Putamen (tissue), 1 donor: ENCODE data around the gene DMXL1.
"Not testable (repeated sequence)": the region's sequence is repeated elsewhere in the genome, so short reads cannot be mapped to it uniquely, and the experiment has no call there.

Experiments used
- DNase-seq: peaks from one replicate; pipeline ENCODE4 v3.0.0-alpha.2; 2016; ENCODE audit warnings: low spot score

The DMXL1 gene

DNA sequence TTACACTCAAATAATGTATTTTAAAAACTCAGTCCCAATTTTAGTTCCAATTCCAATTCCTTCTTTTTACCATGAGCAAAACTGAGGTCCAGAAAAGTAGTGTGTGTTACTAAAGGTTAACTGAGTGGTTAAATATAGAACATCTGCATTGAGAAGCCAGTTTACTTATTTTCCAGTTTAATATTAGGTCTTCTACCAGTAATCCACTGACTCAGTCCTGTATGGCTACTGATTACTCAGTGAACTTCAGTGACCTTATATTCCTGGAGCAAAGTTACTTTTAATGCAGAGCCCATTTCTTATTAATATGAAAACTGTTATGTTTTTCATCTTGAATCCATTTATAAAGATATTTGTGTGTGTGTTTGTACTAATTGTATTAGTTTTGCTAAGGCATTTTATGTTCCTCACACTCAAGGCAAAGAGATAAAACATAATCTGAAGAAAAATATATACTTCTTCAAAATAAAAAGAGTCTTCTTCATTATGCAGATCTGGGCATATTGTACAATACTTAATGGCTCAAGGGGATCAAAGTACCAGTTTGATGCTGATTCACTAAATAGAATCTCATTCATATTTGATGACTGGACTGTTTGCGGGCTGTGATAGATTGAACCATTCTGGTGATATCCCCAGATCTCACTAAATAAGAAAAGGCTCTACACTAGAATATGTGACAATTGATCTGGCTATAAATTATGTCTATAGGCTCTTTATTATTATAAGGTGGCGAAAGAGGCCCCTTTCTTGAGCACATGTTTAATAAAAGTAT is 60.8 kb downstream of the DMXL1 start:
- no peak for DNase-seq

DNA sequence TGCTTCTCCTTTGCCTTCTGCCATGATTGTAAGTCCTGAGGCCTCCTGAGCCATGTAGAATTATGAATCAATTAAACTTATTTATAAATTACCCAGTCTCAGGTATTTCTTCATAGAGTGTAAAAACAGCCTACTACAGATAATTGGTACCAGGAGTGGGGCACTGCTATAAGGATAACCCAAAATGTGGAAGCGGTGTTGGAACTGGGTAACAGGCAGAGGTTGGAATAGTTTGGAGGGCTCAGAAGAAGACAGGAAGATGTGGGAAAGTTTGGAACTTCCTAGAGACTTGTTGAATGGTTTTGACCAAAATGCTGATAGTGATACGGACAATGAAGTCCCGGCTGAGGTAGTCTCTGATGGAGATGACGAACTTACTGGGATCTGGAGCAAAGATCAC is 64.9 kb downstream of the DMXL1 start:
- not testable (repeated sequence) for DNase-seq

DNA sequence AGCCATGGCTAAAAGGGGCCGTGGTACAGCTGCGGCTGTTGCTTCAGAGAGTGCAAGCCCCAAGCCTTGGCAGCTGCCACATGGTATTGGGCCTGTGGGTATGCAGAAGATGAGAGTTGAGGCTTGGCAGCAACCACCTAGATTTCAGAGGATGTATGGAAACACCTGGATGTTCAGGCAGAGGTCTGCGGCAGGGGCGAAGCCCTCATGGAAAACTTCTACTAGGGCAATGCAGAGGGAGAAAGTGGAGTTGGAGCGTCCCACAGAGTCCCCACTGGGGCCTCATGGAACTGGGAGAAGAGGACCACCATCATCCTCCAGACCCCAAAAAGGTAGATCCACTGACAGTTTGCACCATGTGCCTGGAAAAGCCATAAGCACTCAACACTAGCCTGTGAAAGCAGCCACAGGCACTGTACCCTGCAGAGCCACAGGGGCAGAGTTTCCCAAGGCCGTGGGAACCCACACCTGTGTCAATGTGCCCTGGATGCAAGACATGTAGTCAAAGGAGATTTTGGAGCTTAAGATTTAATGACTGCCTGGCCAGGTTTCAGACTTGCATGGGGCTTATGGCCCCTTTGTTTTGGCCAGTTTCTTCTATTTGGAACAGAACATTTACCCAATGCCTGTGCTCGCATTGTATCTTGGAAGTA is 65.9 kb downstream of the DMXL1 start:
- no peak for DNase-seq

DNA sequence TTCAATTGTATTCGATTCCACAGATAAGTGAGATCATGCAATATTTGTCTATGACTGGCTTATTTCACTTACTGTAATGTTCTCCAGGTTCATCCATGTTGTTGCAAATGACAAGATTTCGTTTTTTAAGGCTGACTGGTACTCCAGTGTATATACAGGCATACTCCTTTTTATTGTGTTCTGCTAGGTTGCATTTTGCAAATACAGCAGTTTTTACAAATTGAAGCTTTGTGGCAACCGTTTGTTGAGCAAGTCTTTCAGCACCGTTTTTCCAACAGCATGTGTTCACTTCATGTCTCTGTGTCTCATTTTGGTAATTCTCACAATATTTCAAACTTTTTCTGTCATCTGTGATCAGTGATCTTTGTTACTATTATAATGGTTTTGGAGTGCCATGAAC is 82.7 kb downstream of the DMXL1 start:
- no peak for DNase-seq

DNA sequence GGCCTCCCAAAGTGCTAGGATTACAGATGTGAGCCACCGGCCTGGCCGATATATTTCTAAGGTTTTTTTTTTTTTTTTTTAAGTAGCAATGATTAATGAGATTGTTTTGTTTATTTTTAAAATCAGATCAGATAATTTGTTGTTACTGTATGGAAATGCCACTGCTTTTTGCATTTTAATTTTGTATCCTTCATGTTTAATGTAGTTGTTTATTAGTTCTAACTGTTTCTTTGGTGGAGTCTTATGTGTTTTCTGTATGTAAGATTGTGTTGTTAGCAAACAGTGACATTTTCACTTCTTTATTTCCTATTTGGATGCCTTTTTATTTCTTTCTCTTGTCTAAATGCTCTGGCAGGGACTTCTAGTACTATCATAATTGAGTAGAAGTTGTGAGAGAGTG is 87.3 kb downstream of the DMXL1 start:
- no peak for DNase-seq

DNA sequence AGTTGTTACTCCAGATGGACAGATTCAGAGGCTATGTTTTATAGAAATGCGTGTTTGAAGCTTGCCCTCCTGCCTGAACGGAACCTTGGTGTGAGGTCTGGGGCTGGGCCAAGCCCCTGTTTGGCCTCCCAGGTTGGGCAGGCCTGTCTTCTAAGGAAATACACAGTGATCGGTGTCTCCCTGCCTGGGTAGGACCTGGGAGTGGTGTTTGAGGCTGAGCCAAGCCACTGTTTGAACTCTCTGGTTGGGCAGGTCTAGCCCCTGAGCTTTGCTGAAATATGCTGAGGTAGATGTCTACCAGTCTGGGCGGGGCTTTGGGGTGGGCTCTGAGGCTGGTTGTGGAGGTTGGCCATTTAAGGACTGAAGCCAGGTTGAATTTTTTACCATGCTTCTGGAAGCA is 90.5 kb downstream of the DMXL1 start:
- DNase-seq: no peak

DNA sequence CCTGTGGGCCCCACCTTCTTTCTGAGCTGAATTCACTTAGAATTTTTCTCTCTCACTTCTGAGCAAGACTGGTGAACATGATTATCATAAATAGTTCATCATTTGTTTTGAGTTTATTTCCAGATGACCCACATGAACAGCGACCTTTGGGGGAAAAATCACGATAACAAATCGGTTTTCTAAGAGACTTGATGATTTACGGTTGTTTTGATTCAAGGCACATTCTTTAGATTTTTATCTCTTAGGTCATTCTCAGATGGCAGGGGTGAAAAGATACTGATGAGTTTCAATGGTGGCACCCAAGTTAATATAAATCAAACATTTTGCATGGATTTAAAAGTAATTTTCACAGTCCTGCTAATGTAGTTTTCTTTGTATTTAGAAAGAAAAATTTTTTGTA is 95.1 kb downstream of the DMXL1 start:
- DNase-seq: no peak

DNA sequence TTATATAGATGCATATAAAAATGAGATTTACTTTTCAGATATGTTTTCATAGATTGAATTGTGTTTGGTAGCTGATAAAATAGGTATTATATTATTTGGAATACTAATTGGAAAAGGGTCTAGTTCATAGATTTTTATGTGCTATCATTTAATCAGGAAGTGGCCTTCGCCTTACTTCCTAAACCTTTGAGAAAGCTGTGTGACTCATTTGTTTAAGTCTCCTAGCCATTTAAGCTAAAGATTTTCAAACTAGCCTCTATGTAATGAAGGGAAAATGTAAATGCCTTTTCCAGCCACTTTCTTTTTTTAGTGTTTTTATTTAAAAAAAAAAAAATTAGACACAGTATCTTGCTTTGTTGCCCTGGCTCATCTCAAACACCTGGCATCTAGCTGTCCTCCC is 97.5 kb downstream of the DMXL1 start:
- no peak for DNase-seq

DNA sequence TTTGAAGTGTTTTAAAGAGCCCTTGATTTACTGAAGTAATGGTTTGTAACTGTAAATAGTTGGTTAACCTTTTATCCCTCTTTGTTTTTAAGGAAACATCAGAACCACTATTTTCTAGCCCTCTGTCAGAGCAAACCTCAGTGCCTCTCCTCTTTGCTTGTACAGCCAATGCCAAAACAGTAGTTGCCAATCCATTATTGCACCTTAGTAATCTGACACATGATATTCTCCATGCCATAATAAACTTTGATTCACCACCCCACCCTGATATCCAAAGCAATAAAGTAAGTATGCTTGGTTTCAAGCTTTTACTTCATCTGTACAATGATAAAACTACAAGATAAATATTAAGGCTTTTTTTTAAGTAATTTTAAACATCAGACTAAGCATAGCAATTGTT is 100.8 kb downstream of the DMXL1 start:
- no peak for DNase-seq

DNA sequence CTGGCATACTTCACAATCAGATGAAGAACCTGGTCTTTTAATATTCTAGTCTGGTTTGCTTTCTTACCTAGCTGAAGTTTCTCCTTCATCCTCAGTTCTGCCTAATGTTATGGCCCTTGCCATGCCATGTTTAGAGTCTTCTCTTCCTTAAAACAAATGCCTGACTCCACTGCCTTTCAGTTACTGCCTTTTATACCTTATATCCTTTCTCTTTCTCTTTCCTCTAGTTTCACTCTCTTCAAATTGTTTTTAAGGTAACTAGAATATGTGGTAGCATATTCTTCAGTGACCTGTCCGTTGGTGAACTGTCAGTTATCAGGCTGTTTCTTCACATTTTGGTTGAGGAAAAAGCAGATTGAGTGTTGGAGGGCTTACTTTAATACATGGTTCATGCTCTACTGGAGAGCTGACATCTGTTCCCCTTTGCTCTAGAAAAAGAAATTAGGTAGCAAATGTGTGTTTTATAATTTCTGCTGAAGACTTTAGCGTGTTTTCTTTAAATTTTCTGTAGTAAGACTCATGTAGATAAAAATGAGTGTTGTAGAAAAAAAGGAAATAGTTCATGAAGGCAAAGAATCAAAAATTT is 103.8 kb downstream of the DMXL1 start:
- DNase-seq: no peak

DNA sequence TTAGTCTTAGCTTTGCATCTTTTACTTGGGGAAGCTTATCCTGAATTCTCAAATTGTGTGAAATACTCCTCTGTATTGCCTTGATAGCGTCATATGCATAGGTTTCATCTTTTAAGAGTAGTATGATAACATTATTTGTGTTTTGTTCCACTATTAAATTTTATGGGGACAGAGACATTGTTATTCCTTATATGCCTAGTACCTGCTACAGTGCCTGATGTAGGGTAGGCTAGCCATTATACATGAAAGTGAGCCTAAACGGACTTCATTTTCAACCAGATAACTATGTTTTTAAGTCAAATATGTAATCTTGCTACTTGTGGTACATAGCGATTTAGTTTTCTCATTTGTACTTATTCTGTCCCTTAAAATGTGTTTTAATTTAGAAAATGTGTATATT is 105.9 kb downstream of the DMXL1 start:
- no peak for DNase-seq

DNA sequence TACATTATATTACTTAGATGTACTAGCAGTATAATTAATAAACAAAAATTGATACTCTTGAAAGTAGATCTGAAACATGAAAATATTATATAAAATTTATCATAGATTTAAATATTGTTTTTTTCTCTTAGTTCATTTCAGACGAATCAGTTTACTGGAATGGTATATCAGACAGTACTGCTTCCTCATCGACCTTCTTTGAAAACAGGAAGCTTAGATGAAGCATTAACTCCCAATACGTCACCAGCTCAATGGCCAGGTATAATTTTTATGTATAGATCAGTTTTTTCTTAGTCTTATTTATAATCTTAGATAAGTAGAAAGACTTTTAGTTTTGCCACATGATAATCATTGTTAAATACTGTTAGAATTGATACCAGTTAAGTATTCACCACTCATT is 106.3 kb downstream of the DMXL1 start:
- DNase-seq: no peak

DNA sequence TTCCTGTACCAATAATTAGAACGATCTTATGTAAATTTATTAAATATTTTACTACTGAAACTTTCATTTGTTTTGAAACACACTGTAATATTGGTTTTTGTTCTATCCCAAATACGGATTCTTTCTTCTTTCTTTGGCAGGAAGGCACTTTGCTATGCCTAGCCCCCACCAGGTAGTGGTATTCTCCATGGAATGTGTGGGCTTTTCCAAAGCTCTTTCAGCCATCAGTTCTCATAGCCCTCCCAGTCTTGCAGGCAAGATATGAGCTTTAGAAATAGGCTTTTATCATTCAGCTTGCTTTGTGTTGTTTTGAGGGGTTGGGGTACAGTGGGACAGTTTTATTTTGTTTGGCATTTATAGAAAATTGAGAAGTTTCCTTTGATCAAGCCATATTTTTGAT is 107.5 kb downstream of the DMXL1 start:
- no peak for DNase-seq

DNA sequence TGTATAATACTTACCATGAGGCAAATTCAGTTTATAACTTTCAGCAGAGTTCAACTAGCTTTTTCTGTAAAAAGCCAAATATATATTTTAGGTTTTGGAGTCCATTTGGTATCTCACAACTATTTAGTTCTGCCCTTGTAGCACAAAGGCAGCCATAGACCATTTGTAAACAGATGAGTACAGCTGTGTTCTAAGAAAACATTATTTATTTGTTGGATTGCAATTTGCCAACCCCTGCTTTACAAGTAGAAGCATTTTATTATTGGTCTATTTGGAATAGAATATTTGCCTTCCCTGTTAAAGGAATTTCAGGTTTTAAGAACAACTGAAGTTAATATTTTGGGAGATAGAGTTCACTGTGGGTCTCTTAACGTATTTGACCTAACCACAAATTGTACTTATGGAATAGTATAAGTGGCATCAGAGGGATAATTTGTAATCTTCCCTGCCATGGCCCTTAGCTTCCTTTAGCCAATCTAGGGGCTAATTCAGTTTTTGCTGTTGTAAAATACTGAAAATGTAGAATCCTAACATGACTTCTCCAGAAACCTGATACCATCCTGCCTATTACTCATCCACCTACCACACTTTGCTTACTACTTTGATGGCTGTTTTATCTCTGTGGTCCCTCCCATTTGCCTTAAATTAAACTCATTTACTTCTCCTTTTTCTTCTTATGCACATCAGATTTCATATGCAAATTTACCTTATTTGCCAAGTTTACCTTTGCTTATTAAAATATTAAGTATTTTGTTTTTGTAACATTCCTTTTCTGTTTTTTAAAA is 109.2 kb downstream of the DMXL1 start:
- DNase-seq: no peak

DNA sequence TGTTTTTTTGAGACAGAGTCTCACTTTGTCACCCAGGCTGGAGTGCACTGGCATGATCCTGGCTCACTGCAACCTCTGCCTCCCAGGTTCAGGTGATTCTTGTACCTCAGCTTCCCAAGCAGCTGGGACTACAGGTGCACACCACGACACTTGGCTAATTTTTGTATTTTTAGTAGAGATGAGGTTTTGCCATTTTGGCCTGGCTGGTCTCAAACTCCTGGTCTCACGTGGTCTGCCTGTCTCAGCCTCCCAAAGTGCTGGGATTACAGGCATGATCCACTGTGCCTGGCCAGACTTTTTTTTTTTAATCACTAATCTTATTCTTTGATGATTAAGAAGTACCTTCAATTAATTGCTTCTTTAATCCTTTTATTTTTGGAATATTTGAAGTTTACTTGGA is 114.6 kb downstream of the DMXL1 start:
- not testable (repeated sequence) for DNase-seq

DNA sequence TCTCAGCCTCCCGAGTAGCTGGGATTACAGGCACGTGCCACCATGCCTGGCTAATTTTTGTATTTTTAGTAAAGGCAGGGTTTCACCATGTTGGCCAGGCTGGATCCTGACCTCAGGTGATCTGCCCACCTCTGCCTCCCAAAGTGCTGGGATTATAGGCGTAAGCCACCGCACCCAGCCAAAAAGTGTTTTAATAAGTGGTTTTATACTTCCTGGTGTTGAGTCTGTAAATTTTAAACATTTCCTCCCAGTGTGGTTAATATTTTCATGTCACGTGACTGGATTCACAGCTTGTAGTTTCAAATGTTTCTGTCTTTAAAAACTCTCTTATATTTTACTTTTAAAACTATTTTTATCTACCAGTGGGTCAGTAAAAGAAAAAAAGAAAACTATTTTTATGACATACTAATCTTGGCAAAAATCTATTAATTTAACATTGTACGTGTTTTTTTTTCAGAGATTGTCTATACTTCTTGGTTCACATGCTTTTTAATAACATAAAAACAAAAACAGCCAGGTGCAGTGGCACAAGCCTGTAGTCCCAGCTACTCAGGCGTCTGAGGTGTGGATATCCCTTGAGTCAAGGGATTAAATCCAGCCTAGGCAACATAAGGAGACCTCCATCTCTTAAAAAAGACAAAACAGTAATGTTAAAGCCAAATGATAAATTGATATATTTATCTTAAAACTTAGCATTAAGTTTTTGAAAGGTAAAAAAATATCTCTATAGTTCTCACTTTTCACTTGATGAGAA is 117.1 kb downstream of the DMXL1 start:
- no peak for DNase-seq

DNA sequence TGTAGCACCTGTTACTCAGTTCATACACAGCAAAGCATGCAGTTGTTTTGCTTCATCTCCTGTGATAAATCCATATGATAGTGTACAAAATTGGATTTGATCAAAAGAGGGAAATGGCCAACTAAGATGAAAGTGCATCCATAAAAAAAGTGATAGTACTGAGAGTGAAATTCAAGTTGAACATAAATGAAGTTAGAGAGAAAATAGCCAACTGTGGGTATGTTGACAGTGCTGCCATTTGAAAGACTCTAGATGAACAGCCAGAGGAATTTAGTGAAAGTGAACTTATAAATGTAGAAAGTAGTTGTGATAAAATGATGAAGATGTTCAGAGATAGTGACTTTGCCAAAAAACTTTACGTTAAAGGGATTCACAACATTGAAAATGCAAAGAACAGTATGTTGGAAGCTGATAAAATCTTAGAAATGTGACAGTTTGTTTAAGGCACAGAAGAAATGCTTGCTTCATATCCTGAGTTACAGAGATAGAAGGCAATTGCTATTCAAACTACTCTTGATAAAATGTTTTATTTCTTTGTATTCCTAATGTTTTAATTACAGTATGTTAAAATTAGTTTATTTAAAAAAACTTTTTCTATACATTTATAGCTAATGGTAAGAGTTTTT is 119.7 kb downstream of the DMXL1 start:
- DNase-seq: no peak

DNA sequence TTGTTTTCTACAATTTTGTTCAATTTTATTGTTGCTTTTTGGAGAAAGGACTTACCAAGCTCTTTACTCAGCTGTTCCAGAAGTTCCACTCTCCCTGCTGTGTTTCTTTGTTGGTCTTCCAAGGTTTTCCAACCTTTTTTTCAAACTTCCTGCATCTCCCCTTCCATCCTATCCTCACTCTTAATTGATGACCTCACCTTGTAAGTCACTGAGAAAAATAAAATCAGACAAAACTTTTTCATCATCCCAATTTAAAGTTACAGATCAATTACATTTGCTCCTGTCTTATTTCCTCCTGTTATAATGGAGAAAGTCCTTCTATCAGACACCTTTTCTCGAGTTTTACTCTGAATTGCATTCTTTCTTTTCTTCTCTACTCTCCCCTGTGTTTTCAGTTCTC is 121.1 kb downstream of the DMXL1 start:
- DNase-seq: no peak

DNA sequence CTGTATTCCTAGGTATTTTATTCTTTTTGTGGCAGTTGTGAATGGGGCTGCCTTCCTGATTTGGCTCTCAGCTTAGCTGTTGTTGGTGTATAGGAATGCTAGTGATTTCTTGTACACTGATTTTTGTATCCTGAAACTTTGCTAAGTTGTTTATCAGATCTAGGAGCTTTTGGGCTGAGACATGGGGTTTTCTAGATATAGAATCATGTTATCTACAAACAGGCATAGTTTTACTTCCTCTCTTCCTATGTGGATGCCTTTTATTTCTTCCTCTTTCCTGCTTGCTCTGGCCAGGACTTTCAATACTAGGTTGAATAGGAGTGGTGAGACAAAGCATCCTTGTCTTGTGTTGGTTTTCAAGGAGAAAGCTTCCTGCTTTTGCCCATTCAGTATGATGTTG is 129.9 kb downstream of the DMXL1 start:
- DNase-seq: no peak

DNA sequence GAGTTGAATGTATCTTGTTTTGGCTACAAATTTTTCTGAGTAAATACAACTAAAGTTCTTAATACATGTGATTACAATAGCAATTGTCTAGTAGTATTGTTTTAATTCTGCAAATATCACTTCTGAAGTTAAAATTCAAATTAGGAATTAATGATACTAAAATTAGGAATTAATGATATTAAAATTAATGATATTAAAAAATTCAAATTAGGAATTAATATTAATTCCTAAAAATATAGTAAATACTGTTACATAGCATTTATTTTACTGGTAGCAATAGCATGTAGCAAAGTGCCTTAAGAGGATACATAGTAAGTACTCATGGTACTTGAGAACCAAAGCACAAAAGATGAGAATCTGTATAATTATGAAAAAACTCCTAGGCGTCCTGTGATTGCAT is 136.2 kb downstream of the DMXL1 start:
- DNase-seq: no peak

DNA sequence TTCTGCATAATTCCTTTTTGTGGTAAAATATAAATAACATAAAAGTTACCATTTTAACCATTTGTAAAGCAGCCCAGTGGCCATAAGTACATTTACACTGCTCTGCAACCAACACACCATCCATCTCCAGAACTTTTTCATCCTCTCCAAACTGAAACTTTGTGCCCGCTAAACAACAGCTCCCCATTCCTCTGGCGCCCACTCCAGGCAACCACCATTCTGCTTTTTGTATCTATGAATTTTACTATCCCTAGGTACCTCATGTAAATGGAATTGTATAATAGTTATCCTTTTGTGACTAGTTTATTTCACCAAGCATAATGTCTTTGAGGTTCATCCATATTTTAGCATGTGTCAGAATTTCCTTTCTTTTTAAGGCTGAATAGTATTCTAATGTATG is 141.1 kb downstream of the DMXL1 start:
- DNase-seq: no peak

DNA sequence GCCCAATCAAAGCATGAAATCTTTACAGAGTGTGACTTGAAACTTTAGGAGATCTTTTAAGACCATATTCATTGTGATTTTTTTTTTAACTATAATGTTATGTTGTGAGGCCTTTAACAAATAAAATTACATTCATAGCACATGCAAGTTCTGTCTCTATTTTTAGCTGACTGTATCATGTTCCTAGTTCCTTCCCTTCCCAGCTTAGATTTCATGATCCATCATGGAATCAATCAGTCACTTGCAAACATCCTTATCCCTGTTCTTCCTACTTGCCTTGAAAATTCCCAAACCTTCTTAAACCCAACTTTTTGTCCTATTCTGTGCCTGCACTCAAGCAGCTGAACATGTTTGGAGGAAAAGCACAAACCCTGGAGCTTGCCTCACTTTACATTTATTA is 141.8 kb downstream of the DMXL1 start:
- DNase-seq: no peak
